Measurements from ENCODE around the gene CNNM4.

Gene CNNM4

DNA sequence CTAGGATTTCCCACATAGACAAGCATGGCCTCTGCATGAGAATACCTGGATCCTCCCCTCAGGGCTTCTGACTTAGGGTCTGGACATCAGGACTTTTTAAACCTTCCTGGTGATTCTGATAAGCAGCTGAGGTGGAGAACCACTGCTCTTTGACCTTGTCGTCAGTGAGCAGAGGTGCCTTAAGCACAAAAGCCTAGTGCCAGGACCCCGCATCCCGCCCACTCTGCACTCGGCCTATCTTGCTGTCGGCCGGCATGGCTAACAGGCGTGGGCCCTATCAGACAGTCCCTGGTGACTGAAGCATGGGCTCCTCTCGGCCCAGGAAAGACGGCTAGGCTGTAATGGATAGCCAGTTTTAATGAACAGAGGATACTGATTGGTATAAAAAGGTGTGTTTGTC, 76.9 kb downstream of the CNNM4 start:
- Histone ChIP-seq H3K4me1 (no peaks in the 10 kb centered on the region), H3K9me3 (no peaks in the 10 kb centered on the region), H3K27me3 (no peaks in the 10 kb centered on the region), H3K4me3 (ENCODE audit: low read depth, low read length) (no peak overlapping the region), H3K36me3 (no peaks in the 10 kb centered on the region)
- no peak for DNase-seq
- TF ChIP-seq, protein P1, sequence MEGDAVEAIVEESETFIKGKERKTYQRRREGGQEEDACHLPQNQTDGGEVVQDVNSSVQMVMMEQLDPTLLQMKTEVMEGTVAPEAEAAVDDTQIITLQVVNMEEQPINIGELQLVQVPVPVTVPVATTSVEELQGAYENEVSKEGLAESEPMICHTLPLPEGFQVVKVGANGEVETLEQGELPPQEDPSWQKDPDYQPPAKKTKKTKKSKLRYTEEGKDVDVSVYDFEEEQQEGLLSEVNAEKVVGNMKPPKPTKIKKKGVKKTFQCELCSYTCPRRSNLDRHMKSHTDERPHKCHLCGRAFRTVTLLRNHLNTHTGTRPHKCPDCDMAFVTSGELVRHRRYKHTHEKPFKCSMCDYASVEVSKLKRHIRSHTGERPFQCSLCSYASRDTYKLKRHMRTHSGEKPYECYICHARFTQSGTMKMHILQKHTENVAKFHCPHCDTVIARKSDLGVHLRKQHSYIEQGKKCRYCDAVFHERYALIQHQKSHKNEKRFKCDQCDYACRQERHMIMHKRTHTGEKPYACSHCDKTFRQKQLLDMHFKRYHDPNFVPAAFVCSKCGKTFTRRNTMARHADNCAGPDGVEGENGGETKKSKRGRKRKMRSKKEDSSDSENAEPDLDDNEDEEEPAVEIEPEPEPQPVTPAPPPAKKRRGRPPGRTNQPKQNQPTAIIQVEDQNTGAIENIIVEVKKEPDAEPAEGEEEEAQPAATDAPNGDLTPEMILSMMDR (IDR thresholded peaks at IDR 0.05; ENCODE audit: low read depth, low read length): no peak

DNA sequence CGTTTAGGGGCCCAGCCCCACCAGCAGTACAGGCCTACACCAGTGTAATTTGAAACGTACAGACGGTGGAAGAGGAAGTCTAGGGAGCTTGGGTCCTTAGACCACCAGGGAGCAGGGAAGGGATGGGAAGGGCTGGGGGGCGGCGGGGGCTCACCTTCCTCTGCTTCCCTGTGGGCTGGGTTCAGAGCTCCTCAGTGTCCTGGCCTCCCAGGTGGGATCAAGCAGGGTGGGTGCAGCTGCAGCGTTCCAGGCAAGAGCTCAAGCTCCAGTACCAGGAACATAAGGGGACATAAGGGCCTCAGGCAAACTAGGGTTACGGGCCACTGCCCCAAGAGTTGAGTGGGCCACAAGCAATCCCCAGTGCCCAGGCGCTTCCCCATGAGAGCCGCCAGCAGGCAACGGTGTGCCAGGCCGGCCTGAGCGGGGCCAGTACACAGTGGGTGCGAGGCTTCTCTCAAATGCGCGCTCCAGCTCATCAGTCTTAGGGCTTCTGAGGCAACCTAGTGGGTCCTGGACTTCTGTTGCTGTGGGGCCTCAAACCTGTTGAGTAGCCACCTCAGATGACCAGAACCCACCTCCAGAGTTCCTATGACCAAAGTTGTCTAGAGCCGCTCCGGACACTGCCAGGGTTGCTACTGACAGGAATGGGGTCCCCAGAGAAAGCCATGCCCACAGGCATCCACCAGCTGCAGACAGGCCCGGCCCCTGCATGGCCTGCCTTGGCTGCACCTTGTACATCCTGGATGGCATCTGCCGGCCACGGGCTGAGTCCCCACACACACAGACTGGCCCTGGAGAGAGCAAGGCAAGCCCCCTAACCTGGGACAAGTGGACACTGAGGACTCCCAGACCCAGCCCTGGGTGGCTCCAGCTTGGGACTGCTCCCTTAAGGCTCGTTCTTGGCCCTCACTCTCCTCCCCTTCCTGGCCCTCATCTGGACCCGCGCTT, 77.9 kb downstream of the CNNM4 start:
- no peaks in the 10 kb centered on the region for H3K9me3 ChIP-seq
- no peak overlapping the region for H3K4me3 ChIP-seq (ENCODE audit: low read depth, low read length)
- TF ChIP-seq, protein P1 (IDR thresholded peaks at IDR 0.05; ENCODE audit: low read depth, low read length): no peak
- no peaks in the 10 kb centered on the region for H3K36me3 ChIP-seq
- no peaks in the 10 kb centered on the region for H3K27me3 ChIP-seq
- H3K4me1 ChIP-seq: no peaks in the 10 kb centered on the region
- DNase-seq: no peak

DNA sequence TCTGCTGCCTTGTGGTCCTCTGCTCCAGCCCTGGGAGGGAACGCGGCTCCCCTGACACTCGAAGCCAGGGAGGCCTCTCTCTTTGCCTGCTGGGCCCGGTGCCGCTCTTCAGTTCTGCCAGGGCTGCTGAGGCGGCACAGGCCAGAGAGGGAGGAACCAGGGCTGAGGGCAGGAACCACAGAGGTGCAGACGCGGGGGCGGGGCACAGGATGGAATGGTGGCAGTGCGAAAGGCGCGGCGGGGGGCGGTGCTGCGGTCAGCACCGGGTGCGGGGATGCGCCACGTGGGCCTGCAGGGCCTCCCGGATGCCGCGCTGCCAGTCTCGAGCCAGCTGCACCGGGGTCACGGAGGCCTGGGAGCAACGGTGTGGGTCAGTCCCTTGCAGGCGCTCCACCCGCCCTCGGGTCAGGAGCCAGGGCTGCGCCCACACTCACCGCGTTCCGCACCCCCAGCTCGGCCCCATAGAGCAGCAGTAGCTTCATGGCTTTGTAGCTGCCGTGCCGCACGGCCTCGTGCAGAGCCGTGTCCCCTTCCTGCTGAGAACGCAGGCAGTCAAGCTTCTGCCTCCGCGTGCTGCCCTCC, 78.7 kb downstream of the CNNM4 start:
- H3K36me3 ChIP-seq: no peaks in the 10 kb centered on the region
- DNase-seq: no peak
- H3K4me1 ChIP-seq: no peaks in the 10 kb centered on the region
- TF ChIP-seq, protein P1 (IDR thresholded peaks at IDR 0.05; ENCODE audit: low read depth, low read length): no peak
- no peaks in the 10 kb centered on the region for H3K9me3 ChIP-seq
- no peak overlapping the region for H3K4me3 ChIP-seq (ENCODE audit: low read depth, low read length)
- H3K27me3 ChIP-seq: no peaks in the 10 kb centered on the region

- Histone ChIP-seq H3K4me3 (ENCODE audit: low read depth, low read length) (no peak overlapping the region), H3K27me3 (no peaks in the 10 kb centered on the region), H3K36me3 (no peaks in the 10 kb centered on the region), H3K4me1 (no peaks in the 10 kb centered on the region), H3K9me3 (no peaks in the 10 kb centered on the region)
- no peak for DNase-seq
- TF ChIP-seq, protein P1 (IDR thresholded peaks at IDR 0.05; ENCODE audit: low read depth, low read length): no peak
Measured at GRCh38 chr2:96839875-96840850, 79.5 kb downstream of the CNNM4 start.

- no peaks in the 10 kb centered on the region for H3K27me3 ChIP-seq
- no peaks in the 10 kb centered on the region for H3K36me3 ChIP-seq
- no peaks in the 10 kb centered on the region for H3K4me1 ChIP-seq
- no peak for DNase-seq
- TF ChIP-seq, protein P1 (IDR thresholded peaks at IDR 0.05; ENCODE audit: low read depth, low read length): no peak
- H3K4me3 ChIP-seq (ENCODE audit: low read depth, low read length): no peak overlapping the region
- no peaks in the 10 kb centered on the region for H3K9me3 ChIP-seq
Measured at GRCh38 chr2:96841701-96842495, 81.2 kb downstream of the CNNM4 start.
